GM23248 (cell line): ENCODE data around the gene CETP. TPM values are rescaled to one million over a fixed set of nuclear protein-coding genes. Genes with fewer than 3 reads are reported as not detected.

ENCODE experiments used
- DNase-seq: peaks from one replicate; pipeline ENCODE4 v3.0.0-alpha.2; 2015
- H2AFZ ChIP-seq: fragments of 200-600 bp; sonication (generic); 2 replicates; pipeline ENCODE4 v1.6.1; 2016; ENCODE audit warnings: antibody characterized with exemption
- H3F3A ChIP-seq: fragments of 200-600 bp; sonication (generic); 2 replicates; pipeline ENCODE4 v1.6.1; 2016; ENCODE audit warnings: mild to moderate bottlenecking, antibody characterized with exemption, mixed run types; ENCODE audit not compliant: insufficient read depth
- H3K27ac ChIP-seq: fragments of 200-600 bp; sonication (generic); 2 replicates; pipeline ENCODE4 v1.5.1; 2016; ENCODE audit warnings: mild to moderate bottlenecking
- H3K27me3 ChIP-seq: fragments of 200-600 bp; sonication (generic); replicated peaks from 2 replicates; pipeline ENCODE4 v1.6.1; 2016; ENCODE audit warnings: mild to moderate bottlenecking; ENCODE audit not compliant: insufficient read depth
- H3K36me3 ChIP-seq: fragments of 200-600 bp; sonication (generic); 2 replicates; pipeline ENCODE4 v1.6.1; 2016; ENCODE audit warnings: low read depth, mild to moderate bottlenecking
- H3K4me1 ChIP-seq: fragments of 200-600 bp; sonication (generic); 2 replicates; pipeline ENCODE4 v1.6.1; 2016; ENCODE audit warnings: mild to moderate bottlenecking; ENCODE audit not compliant: insufficient read depth
- H3K4me2 ChIP-seq: fragments of 200-600 bp; sonication (generic); one replicate; pipeline ENCODE4 v1.6.1; 2016; ENCODE audit warnings: mild to moderate bottlenecking; ENCODE audit not compliant: unreplicated experiment
- H3K4me3 ChIP-seq: fragments of 200-600 bp; sonication (generic); 2 replicates; pipeline ENCODE4 v1.5.1; 2016; ENCODE audit warnings: mild to moderate bottlenecking
- H3K79me2 ChIP-seq: fragments of 200-600 bp; sonication (generic); 2 replicates; pipeline ENCODE4 v1.6.1; 2016; ENCODE audit warnings: mild to moderate bottlenecking; ENCODE audit not compliant: insufficient read depth
- H3K9ac ChIP-seq: fragments of 200-600 bp; sonication (generic); 2 replicates; pipeline ENCODE4 v1.6.1; 2016; ENCODE audit warnings: mild to moderate bottlenecking
- H3K9me2 ChIP-seq: fragments of 200-600 bp; sonication (generic); 2 replicates; pipeline ENCODE4 v1.6.1; 2016; ENCODE audit warnings: mixed run types, mild to moderate bottlenecking, moderate library complexity; ENCODE audit not compliant: insufficient read depth
- H3K9me3 ChIP-seq: fragments of 200-600 bp; sonication (generic); one replicate; pipeline ENCODE4 v1.6.1; 2017; ENCODE audit warnings: low read depth
- H4K20me1 ChIP-seq: fragments of 200-600 bp; sonication (generic); 2 replicates; pipeline ENCODE4 v1.6.0; 2016; ENCODE audit not compliant: insufficient read depth
- EZH2 ChIP-seq: fragments of 200-600 bp; sonication (generic); IDR thresholded peaks from 2 replicates; pipeline ENCODE4 v1.6.1; 2018; ENCODE audit warnings: antibody characterized with exemption, mild to moderate bottlenecking; ENCODE audit not compliant: insufficient read depth, poor library complexity, severe bottlenecking
- EZH2phosphoT487 ChIP-seq: fragments of 200-600 bp; sonication (generic); IDR thresholded peaks from 2 replicates; pipeline ENCODE4 v1.6.1; 2018; ENCODE audit warnings: antibody characterized with exemption, moderate library complexity, mild to moderate bottlenecking, low read depth; ENCODE audit not compliant: insufficient read depth
- whole genome bisulfite sequencing, 2 experiments: methylation state at CpG; one replicate each; pipeline ENCODE4 v1.1.6; 2015 to 2017; ENCODE audit warnings: low lambda C conversion rate in 2 of 2, low coverage in 1 of 2; ENCODE audit errors: missing lambda C conversion rate in 2 of 2; 5-methylcytosine and 5-hydroxymethylcytosine counted together
- in situ Hi-C: fragments of 300-500 bp; cut with MboI; formaldehyde crosslinking; loops from 2 replicates; pipeline ENCODE4 v1.15.0; 2020
- polyA plus RNA-seq: library from polyadenylated mRNA; unstranded; fragments of >200 nt; fragmentation: Nextera tagmentation; extraction: Ambion mirVana; gene quantifications from 2 replicates; pipeline ENCODE4 v1.2.1, GENCODE V29; 2016
- total RNA-seq: library from RNA; depleted of rRNA; stranded (reverse); fragments of >200 nt; shearing (Covaris generic); gene quantifications from 2 replicates; pipeline ENCODE4 v1.2.3, GENCODE V29; 2014; rRNA removed

The CETP gene
- total and polyA plus RNA-seq, 2 experiments from 2014 or later: not detected

DNA sequence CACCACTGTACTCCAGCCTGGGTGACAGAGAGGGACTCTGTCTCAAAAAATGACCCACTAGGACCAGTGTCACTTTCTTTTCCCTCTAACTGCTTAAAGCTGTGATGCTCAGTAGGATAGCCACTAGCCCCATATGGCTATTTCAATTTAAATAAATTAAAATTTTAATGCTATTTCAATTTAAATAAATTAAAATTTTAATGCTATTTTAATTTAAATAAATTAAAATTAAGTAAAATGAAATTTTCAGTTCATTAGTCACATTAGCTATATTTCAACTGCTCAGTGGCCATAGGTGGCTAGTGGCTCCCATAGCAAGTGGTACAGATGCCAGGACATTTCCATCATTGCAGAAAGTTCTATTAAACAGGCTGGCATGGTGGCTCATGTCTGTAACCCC lies 70.6 kb downstream of the CETP start:
- no peak for DNase-seq
- Histone ChIP-seq H3K36me3 (peaks cover 4% of the 10 kb centered on the region; the same call in 1 of the 2 replicates), H3K4me3 (no peak overlapping the region), H3K4me1 (peaks cover 8% of the 10 kb centered on the region), H4K20me1 (no peaks in the 10 kb centered on the region), H3K27ac (no peak overlapping the region), H3K4me2 (no peak overlapping the region), H3K9me2 (no peaks in the 10 kb centered on the region), H2AFZ (no peak overlapping the region), H3F3A (no peaks in the 10 kb centered on the region), H3K9me3 (no peaks in the 10 kb centered on the region), H3K9ac (no peak overlapping the region), H3K79me2 (no peaks in the 10 kb centered on the region), H3K27me3 (no peaks in the 10 kb centered on the region)
- TF ChIP-seq EZH2 (no peak), EZH2phosphoT487 (no peak)
- in situ Hi-C loops: loop anchor here (10.0 kb wide), 1 partner anchor 168 kb away; the partner anchor contains the start of gene SLC12A3

DNA sequence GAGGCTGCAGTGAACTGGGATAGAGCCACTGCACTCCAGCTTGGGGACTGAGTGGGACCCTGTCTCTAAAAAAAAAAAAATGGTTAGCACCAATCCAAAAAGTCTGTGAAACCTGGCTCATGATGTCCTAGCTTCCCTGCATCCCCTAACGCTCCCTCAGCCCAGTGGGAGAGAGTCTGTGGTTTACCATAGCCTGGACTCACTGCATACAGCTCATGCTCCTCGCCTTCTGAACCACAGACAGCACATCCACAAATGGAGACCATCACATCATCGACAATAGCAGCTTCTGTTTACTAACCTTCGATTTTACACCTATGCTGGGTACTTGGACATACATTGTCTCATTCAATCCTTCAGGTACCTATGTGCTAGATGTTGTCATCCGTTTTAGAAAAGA lies 71.2 kb downstream of the CETP start:
- DNase-seq: no peak
- Histone ChIP-seq H3K79me2 (no peaks in the 10 kb centered on the region), H2AFZ (no peak overlapping the region), H3K36me3 (peaks cover 4% of the 10 kb centered on the region; the same call in 1 of the 2 replicates), H3F3A (peaks cover 6% of the 10 kb centered on the region; the same call in 1 of the 2 replicates), H3K27ac (no peak overlapping the region), H3K9me2 (no peaks in the 10 kb centered on the region), H3K4me2 (no peak overlapping the region), H3K9me3 (no peaks in the 10 kb centered on the region), H4K20me1 (no peaks in the 10 kb centered on the region), H3K27me3 (no peaks in the 10 kb centered on the region), H3K4me1 (peaks cover 14% of the 10 kb centered on the region), H3K9ac (no peak overlapping the region), H3K4me3 (no peak overlapping the region)
- TF ChIP-seq EZH2phosphoT487 (no peak), EZH2 (no peak)
- 90 to 99% methylated on average over 5 of the region's 5 CpGs for WGBS, 2 experiments
- in situ Hi-C loops: loop anchor here (10.0 kb wide), 1 partner anchor 168 kb away; the partner anchor contains the start of gene SLC12A3

Other genes with a start within 250 kb of the CETP start
- gene NUP93, start 231.8 kb upstream of the CETP start, total RNA-seq: 40.3 and 47.1 TPM in 2 replicates
- 49.6 and 51.2 TPM in 2 replicates for gene NUP93, start 231.8 kb upstream of the CETP start, polyA plus RNA-seq
- not detected in 2 replicates for gene SLC12A3, start 96.7 kb upstream of the CETP start, total RNA-seq
- gene SLC12A3, start 96.7 kb upstream of the CETP start, polyA plus RNA-seq: not detected in 2 replicates
- gene HERPUD1, start 29.8 kb upstream of the CETP start, total RNA-seq: 218 TPM in 2 replicates
- gene HERPUD1, start 29.8 kb upstream of the CETP start, polyA plus RNA-seq: 299 and 302 TPM in 2 replicates
- gene NLRC5, start 27.6 kb downstream of the CETP start, total RNA-seq: 17.1 and 23.8 TPM in 2 replicates
- gene NLRC5, start 27.6 kb downstream of the CETP start, polyA plus RNA-seq: 9.3 and 10.6 TPM in 2 replicates
- gene CPNE2, start 130.6 kb downstream of the CETP start, total RNA-seq: 7.3 and 13.9 TPM in 2 replicates
- gene CPNE2, start 130.6 kb downstream of the CETP start, polyA plus RNA-seq: 9.0 and 11.6 TPM in 2 replicates
- gene PSME3IP1, start 224.1 kb downstream of the CETP start, total RNA-seq: 39.7 and 42.2 TPM in 2 replicates
- 58.9 and 67.7 TPM in 2 replicates for gene PSME3IP1, start 224.1 kb downstream of the CETP start, polyA plus RNA-seq
- gene RSPRY1, start 224.4 kb downstream of the CETP start, total RNA-seq: 34.7 and 42.7 TPM in 2 replicates
- 39.1 and 43.9 TPM in 2 replicates for gene RSPRY1, start 224.4 kb downstream of the CETP start, polyA plus RNA-seq